Adrenal gland (tissue), 12 donors: ENCODE data around the gene RNF151. TPM values are rescaled to one million over a fixed set of nuclear protein-coding genes. Genes with fewer than 3 reads are reported as not detected.

Source experiments
- DNase-seq, 7 donors: peaks; one replicate each; pipeline ENCODE4 v3.0.0-alpha.2; 2019 to 2020
- H3K27ac ChIP-seq, 5 donors: fragments of 200-600 bp; sonication (generic) in 4 of 5; 1 replicate in 3 of 5; 2 replicates in 2 of 5; pipeline versions ENCODE4 v1.5.1 to v1.8.0; 2016 to 2020; ENCODE audit warnings: mild to moderate bottlenecking in 1 of 5
- H3K27me3 ChIP-seq: fragments of 200-600 bp; 2 replicates; pipeline ENCODE4 v1.8.0; 2021
- H3K36me3 ChIP-seq, 2 donors: fragments of 200-600 bp; replicated peaks in 1 of 2; 1 replicate in 1 of 2; 2 replicates in 1 of 2; pipeline versions ENCODE4 v1.5.1 to v1.8.0; 2018 to 2022
- H3K4me1 ChIP-seq, 2 donors: fragments of 200-600 bp; replicated peaks in 1 of 2; 1 replicate in 1 of 2; 2 replicates in 1 of 2; pipeline versions ENCODE4 v1.5.1 to v1.8.0; 2018 to 2021
- H3K4me3 ChIP-seq, 4 donors: fragments of 200-600 bp; sonication (generic) in 3 of 4; one replicate each; pipeline ENCODE4 v1.5.1; 2016 to 2018
- H3K9me3 ChIP-seq, 3 donors: fragments of 200-600 bp; sonication (generic) in 1 of 3; replicated peaks in 1 of 3; 1 replicate in 2 of 3; 2 replicates in 1 of 3; pipeline versions ENCODE4 v1.5.1 to v1.8.0; 2016 to 2021
- CTCF ChIP-seq, 6 experiments: fragments of 450-650 bp in 4 of 6; fragments of 200-600 bp in 2 of 6; sonication (generic) in 1 of 6; IDR thresholded peaks; 1 replicate in 5 of 6; 2 replicates in 1 of 6; pipeline versions ENCODE4 v1.5.1 to v1.8.0; 2016 to 2021; ENCODE audit warnings: antibody characterized with exemption in 6 of 6, mild to moderate bottlenecking in 2 of 6, moderate library complexity in 1 of 6
- POLR2A ChIP-seq, 2 donors: fragments of 450-650 bp; IDR thresholded peaks; one replicate each; pipeline ENCODE4 v1.6.1; 2017; ENCODE audit warnings: antibody characterized with exemption in 2 of 2, mild to moderate bottlenecking in 2 of 2, moderate library complexity in 1 of 2
- WGBS, 4 donors: extraction: QIAGEN DNeasy Blood & Tissue Kit in 2 of 4; methylation state at CpG; one replicate each; pipeline versions ENCODE4 v1.1.5 to v1.1.7; 2013 to 2017; 5-methylcytosine and 5-hydroxymethylcytosine counted together
- intact Hi-C, 2 donors: fragments of 100-400 bp; cut with DNase I; formaldehyde crosslinking; loops; one replicate each; pipeline versions ENCODE4 v1.14.1 to v1.15.0; 2022 to 2023
- polyA plus RNA-seq, 3 donors: library from polyadenylated mRNA; stranded (reverse); fragments of 200-250 nt in 2 of 3; fragments of 350-450 nt in 1 of 3; fragmentation: Illumina TruSeq in 1 of 3; extraction: RNeasy Lipid Tissue Mini Kit (QIAGEN cat#74804) in 1 of 3; gene quantifications; one replicate each; pipeline ENCODE4 v1.2.3, GENCODE V29; 2013 to 2014
- total RNA-seq, 9 donors: library from RNA; depleted of rRNA in 4 of 9; stranded (reverse); fragments of >200 nt in 4 of 9; fragments of 120-200 nt in 1 of 9; fragmentation: NEBNext Ultra II Directional in 1 of 9; extraction: Animal tissue kit (Norgen Biotek cat#: 25700) in 1 of 9; gene quantifications; one replicate each; pipeline versions ENCODE4 v1.1.0 to v1.2.4, GENCODE V29; 2013 to 2023
- donor health status: healthy with polysubstance abuse.
- donor health status: Bipolar disorder and iron deficiency.
- donor health status: DM: yes; HTN: yes; CAD: no.
- donor health status: DM: no; HTN: no; CAD: no.
- donor health status: DM: no; HTN: no; CAD: no.
- donor health status: DM: yes; HTN: yes; CAD: no.

RNF151 gene
- total and polyA plus RNA-seq, 12 donors = 0.20 to 0.64 (median 0.47) TPM; not detected in 9

- Histone ChIP-seq H3K27me3 (no peaks in the 10 kb centered on the region), H3K9me3 (no peaks in the 10 kb centered on the region), H3K4me3 (no peak overlapping the region), H3K36me3 (peaks cover 0 to 45% of the 10 kb centered on the region in 2 donors), H3K4me1 (peaks cover 17 to 42% of the 10 kb centered on the region in 2 donors), H3K27ac (peak overlapping the region in 2 of 5 donors; percentile 22 to 49)
- no peak for TF ChIP-seq POLR2A (IDR thresholded peaks at IDR 0.05)
- TF ChIP-seq CTCF (IDR thresholded peaks at IDR 0.05) = peak; percentile 91 to 97 (median 94)
- intact Hi-C loops = no loop called here
- WGBS, 4 donors = 27 to 60% (median 41%) methylated on average over 3 to 36 of the region's 36 CpGs
- DNase-seq = peak; percentile 86 to 96 (median 93)
Observed at GRCh38 chr16:2003827-2004641, 37.4 kb downstream of the RNF151 start.

- 67 to 74% (median 74%) methylated on average over 15 to 34 of the region's 34 CpGs for WGBS, 4 donors
- no peak for TF ChIP-seq POLR2A (IDR thresholded peaks at IDR 0.05)
- no peak for TF ChIP-seq CTCF (IDR thresholded peaks at IDR 0.05)
- DNase-seq = no peak
- Histone ChIP-seq H3K36me3 (peaks cover 0 to 35% of the 10 kb centered on the region in 2 donors), H3K9me3 (no peaks in the 10 kb centered on the region), H3K27ac (no peak overlapping the region), H3K4me1 (peaks cover 18 to 42% of the 10 kb centered on the region in 2 donors), H3K4me3 (no peak overlapping the region), H3K27me3 (no peaks in the 10 kb centered on the region)
- intact Hi-C loops = loop anchor here in 1 of 2 donors (5.0 kb wide), 1 partner anchor 147 kb away; no protein-coding TSS in a partner anchor
Observed at GRCh38 chr16:2004795-2005517, 38.3 kb downstream of the RNF151 start.

- intact Hi-C loops = loop anchor here in 1 of 2 donors (5.0 kb wide), 1 partner anchor 147 kb away; no protein-coding TSS in a partner anchor
- 50 to 63% (median 55%) methylated on average over 10 to 21 of the region's 21 CpGs for WGBS, 4 donors
- no peak for DNase-seq
- H3K36me3 ChIP-seq = peaks cover 0 to 28% of the 10 kb centered on the region in 2 donors
- peaks cover 24 to 48% of the 10 kb centered on the region in 2 donors for H3K4me1 ChIP-seq
- H3K27me3 ChIP-seq = no peaks in the 10 kb centered on the region
- H3K27ac ChIP-seq = no peak overlapping the region
- TF ChIP-seq CTCF (IDR thresholded peaks at IDR 0.05) (no peak), POLR2A (IDR thresholded peaks at IDR 0.05) (no peak)
- H3K4me3 ChIP-seq = no peak overlapping the region
- H3K9me3 ChIP-seq = no peaks in the 10 kb centered on the region
Observed at GRCh38 chr16:2005646-2006045, 39.0 kb downstream of the RNF151 start.

GRCh38 chr16:2006317-2006716, 39.7 kb downstream of the RNF151 start:
- TF ChIP-seq POLR2A (IDR thresholded peaks at IDR 0.05) (no peak), CTCF (IDR thresholded peaks at IDR 0.05) (no peak)
- DNase-seq = no peak
- Histone ChIP-seq H3K4me3 (no peak overlapping the region), H3K36me3 (peaks cover 0 to 22% of the 10 kb centered on the region in 2 donors), H3K9me3 (no peaks in the 10 kb centered on the region), H3K4me1 (peaks cover 24 to 49% of the 10 kb centered on the region in 2 donors), H3K27ac (no peak overlapping the region), H3K27me3 (no peaks in the 10 kb centered on the region)
- intact Hi-C loops = loop anchor here in 1 of 2 donors (5.0 kb wide), 1 partner anchor 146 kb away; no protein-coding TSS in a partner anchor
- 84 to 97% (median 89%) methylated on average over 4 to 8 of the region's 8 CpGs for WGBS, 4 donors
